IPS DF 4.7 (cell line): ENCODE results near the gene OR1I1.
A peak's percentile ranks its signal among the peaks of the same experiment; 100 is the strongest.

ENCODE experiments used
- DNase-seq: peaks from one replicate; pipeline ENCODE4 v3.0.0-alpha.2; 2013; ENCODE audit warnings: low spot score; ENCODE audit errors: extremely low read depth

The OR1I1 gene

GRCh38 chr19:15118248-15118647 is 36.2 kb downstream of the OR1I1 start:
- DNase-seq: no peak

GRCh38 chr19:15118789-15119494 is 36.9 kb downstream of the OR1I1 start:
- no peak for DNase-seq

GRCh38 chr19:15120135-15121026 is 38.4 kb downstream of the OR1I1 start:
- DNase-seq: no peak

GRCh38 chr19:15122331-15123030 is 40.5 kb downstream of the OR1I1 start:
- DNase-seq: no peak

GRCh38 chr19:15123031-15123890 is 41.2 kb downstream of the OR1I1 start:
- DNase-seq: no peak

- DNase-seq: no peak
Measured at GRCh38 chr19:15123900-15124299, 41.9 kb downstream of the OR1I1 start.

- no peak for DNase-seq
Measured at GRCh38 chr19:15124572-15125231, 42.7 kb downstream of the OR1I1 start.

- DNase-seq: peak; percentile 91
Measured at GRCh38 chr19:15125232-15126067, 43.4 kb downstream of the OR1I1 start.

GRCh38 chr19:15126131-15126910 is 44.3 kb downstream of the OR1I1 start:
- no peak for DNase-seq

- DNase-seq: no peak
Measured at GRCh38 chr19:15128162-15128770, 46.3 kb downstream of the OR1I1 start.

- no peak for DNase-seq
Measured at GRCh38 chr19:15129856-15130585, 48.0 kb downstream of the OR1I1 start.

GRCh38 chr19:15136234-15136954 is 54.4 kb downstream of the OR1I1 start:
- no peak for DNase-seq

- no peak for DNase-seq
Measured at GRCh38 chr19:15137777-15138176, 55.8 kb downstream of the OR1I1 start.

GRCh38 chr19:15138427-15138826 is 56.4 kb downstream of the OR1I1 start:
- no peak for DNase-seq

GRCh38 chr19:15141143-15141542 is 59.1 kb downstream of the OR1I1 start:
- DNase-seq: no peak

GRCh38 chr19:15142313-15142712 is 60.3 kb downstream of the OR1I1 start:
- DNase-seq: no peak
